ENCODE measurements around the gene ADORA2B.

DNA sequence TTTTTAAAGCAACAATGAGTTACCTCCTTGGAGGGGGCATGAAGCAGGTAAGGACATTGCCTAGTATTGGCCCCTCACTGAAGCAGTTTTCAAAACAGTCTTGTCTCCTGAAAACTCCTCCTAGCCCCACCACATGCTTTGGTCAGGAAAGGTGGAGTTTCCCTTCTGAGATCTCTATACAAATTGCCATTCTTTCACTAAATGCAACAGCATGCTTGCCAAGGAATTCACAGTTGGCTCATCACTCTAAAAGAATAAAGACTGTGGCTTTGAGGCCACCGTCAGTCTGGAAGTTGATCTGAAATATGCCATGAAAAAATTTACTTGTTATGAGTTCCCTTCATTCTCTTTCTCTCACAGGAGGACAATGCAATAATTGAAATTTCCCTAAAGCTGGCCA, 58.9 kb downstream of the ADORA2B start:
- no peak for TF ChIP-seq TOX (CRISPR knock-in tag; IDR thresholded peaks at IDR 0.05; ENCODE audit: borderline replicate concordance)
- no peak for TF ChIP-seq BACH2 (CRISPR knock-in tag; IDR thresholded peaks at IDR 0.05; ENCODE audit: borderline replicate concordance)
